Measurements from ENCODE around the gene MOB3A. TPM values are rescaled to one million over a fixed set of nuclear protein-coding genes. Genes with fewer than 3 reads are reported as not detected.

MOB3A gene
- total and polyA plus RNA-seq, 10 of the 15 experiments (the other 5 are each of a cell fraction or from before 2014, with no cell fraction given) = 7.5 to 229 (median 79.4) TPM

DNA sequence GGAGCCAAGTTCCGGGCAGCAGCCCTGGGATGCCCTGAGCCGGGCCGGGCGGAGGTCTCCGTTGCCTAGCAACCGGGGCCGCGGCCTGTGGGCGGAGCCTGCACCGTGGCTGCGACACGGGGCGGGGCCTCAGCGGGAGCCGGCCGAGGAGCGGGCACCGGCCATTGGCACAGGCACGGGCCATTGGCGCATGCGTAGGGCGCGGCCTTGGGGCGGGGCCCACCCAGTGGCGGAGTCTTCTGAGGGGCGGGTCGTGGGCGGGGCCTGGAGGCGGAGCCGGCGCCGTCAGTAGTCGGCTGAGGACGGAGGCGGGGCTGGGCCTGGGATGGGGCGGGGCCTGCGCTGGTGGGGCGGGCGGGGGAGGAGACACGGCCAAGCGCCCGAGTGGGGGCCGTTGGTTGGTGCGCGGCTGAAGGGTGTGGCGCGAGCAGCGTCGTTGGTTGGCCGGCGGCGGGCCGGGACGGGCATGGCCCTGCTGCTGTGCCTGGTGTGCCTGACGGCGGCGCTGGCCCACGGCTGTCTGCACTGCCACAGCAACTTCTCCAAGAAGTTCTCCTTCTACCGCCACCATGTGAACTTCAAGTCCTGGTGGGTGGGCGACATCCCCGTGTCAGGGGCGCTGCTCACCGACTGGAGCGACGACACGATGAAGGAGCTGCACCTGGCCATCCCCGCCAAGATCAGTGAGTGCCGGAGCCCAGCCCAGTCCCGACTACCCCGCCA is 515 bp upstream of the MOB3A start, which contains the start of gene IZUMO4 (continued):
- TF ChIP-seq SMAD1 (IDR thresholded peaks at IDR 0.05; ENCODE audit: low read depth, partially characterized antibody) (no peak), RAD21 (IDR thresholded peaks at IDR 0.05; ENCODE audit: insufficient read depth, low read depth, low read length) (no peak), MYC (IDR thresholded peaks at IDR 0.05; ENCODE audit: insufficient read depth, insufficient read length, insufficient replicate concordance, low read length, severe bottlenecking) (no peak), SIN3A (IDR thresholded peaks at IDR 0.05; ENCODE audit: low read depth, low read length) (peak; percentile 74; the same call in 1 of the 2 replicates), ZBTB40 (IDR thresholded peaks at IDR 0.05; ENCODE audit: borderline replicate concordance) (no peak), ZNF622 (IDR thresholded peaks at IDR 0.05) (no peak), HCFC1 (IDR thresholded peaks at IDR 0.05; ENCODE audit: low read length) (no peak), EP300 (IDR thresholded peaks at IDR 0.05; ENCODE audit: borderline replicate concordance in 1 of 2, control insufficient read depth in 1 of 2, low read depth in 2 of 2, low read length in 2 of 2) (no peak), DPF2 (IDR thresholded peaks at IDR 0.05) (no peak; the same call in 1 of the 2 replicates), CREB1 (IDR thresholded peaks at IDR 0.05; ENCODE audit: low read depth) (0 out of 2 replicates have a peak, but pooled peaks have one; percentile 27), BRCA1 (IDR thresholded peaks at IDR 0.05; ENCODE audit: low read depth, low read length) (no peak), YBX1 (IDR thresholded peaks at IDR 0.05) (no peak), SREBF2 (IDR thresholded peaks at IDR 0.05; ENCODE audit: low read length) (no peak), SRF (IDR thresholded peaks at IDR 0.05; ENCODE audit: low read depth in 2 of 2, low read length in 2 of 2) (no peak), CHD4 (IDR thresholded peaks at IDR 0.05) (no peak), FOXM1 (IDR thresholded peaks at IDR 0.05; ENCODE audit: low read depth, low read length) (no peak), GATAD2B (conservative IDR thresholded peaks at IDR 0.05; ENCODE audit: low read depth) (peak; percentile 61), NR2C2 (IDR thresholded peaks at IDR 0.05; ENCODE audit: borderline replicate concordance, control insufficient read depth, insufficient read length, low read depth) (no peak), ZNF384 (IDR thresholded peaks at IDR 0.05; ENCODE audit: borderline replicate concordance, low read depth, low read length) (no peak), ZSCAN29 (IDR thresholded peaks at IDR 0.05) (no peak), MTA2 (IDR thresholded peaks at IDR 0.05; ENCODE audit: low read depth) (no peak), LARP7 (IDR thresholded peaks at IDR 0.05) (peak; percentile 76; the same call in 1 of the 2 replicates), ZBTB33 (IDR thresholded peaks at IDR 0.05) (no peak), NFYB (IDR thresholded peaks at IDR 0.05; ENCODE audit: insufficient read depth, low read depth, low read length) (peak; percentile 59; the same call in 1 of the 2 replicates)
- TF ChIP-seq, protein P1, sequence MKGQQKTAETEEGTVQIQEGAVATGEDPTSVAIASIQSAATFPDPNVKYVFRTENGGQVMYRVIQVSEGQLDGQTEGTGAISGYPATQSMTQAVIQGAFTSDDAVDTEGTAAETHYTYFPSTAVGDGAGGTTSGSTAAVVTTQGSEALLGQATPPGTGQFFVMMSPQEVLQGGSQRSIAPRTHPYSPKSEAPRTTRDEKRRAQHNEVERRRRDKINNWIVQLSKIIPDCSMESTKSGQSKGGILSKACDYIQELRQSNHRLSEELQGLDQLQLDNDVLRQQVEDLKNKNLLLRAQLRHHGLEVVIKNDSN (IDR thresholded peaks at IDR 0.05; ENCODE audit: borderline replicate concordance, extremely low read length, insufficient read depth, low read depth, low read length) = no peak

All from GM12878 (cell line).